Nephron progenitor cell (in vitro differentiated cells): ENCODE measurements around the gene BTBD3.

Experiments used
- DNase-seq: peaks from one replicate; pipeline ENCODE4 v3.0.0; 2021
- H3K27ac Mint-ChIP-seq: 2 replicates; pipeline ENCODE4 v1.8.0; 2021; ENCODE audit warnings: mild to moderate bottlenecking, moderate library complexity, mixed read lengths
- H3K27me3 Mint-ChIP-seq: 2 replicates; pipeline ENCODE4 v1.8.0; 2021; ENCODE audit warnings: mild to moderate bottlenecking, low read depth, mixed read lengths; ENCODE audit not compliant: poor library complexity
- H3K36me3 Mint-ChIP-seq: 2 replicates; pipeline ENCODE4 v1.8.0; 2021; ENCODE audit warnings: low read depth, mixed read lengths
- H3K4me1 Mint-ChIP-seq: 2 replicates; pipeline ENCODE4 v1.8.0; 2021; ENCODE audit warnings: mixed read lengths
- H3K4me3 Mint-ChIP-seq: 2 replicates; pipeline ENCODE4 v1.8.0; 2021; ENCODE audit warnings: mild to moderate bottlenecking, moderate library complexity, mixed read lengths
- H3K9me3 Mint-ChIP-seq: 2 replicates; pipeline ENCODE4 v1.8.0; 2021; ENCODE audit warnings: mild to moderate bottlenecking, moderate library complexity, mixed read lengths
- CTCF ChIP-seq: fragments of 200-600 bp; sonication (generic); IDR thresholded peaks from 2 replicates; pipeline ENCODE4 v1.5.0; 2021; ENCODE audit warnings: antibody characterized with exemption

Gene BTBD3

GRCh38 chr20:11891776-11892545 lies 25.7 kb upstream of the BTBD3 start:
- Mint-ChIP-seq H3K4me3 (peak overlapping the region; percentile 94), H3K9me3 (peaks cover 10% of the 10 kb centered on the region), H3K36me3 (peaks cover 25% of the 10 kb centered on the region), H3K27me3 (peaks cover 5% of the 10 kb centered on the region), H3K4me1 (peaks cover 57% of the 10 kb centered on the region), H3K27ac (peak overlapping the region; percentile 98)
- no peak for TF ChIP-seq CTCF
- peak; percentile 77 for DNase-seq

- peak overlapping the region; percentile 58 for H3K4me3 Mint-ChIP-seq
- TF ChIP-seq CTCF = no peak
- H3K36me3 Mint-ChIP-seq = peaks cover 38% of the 10 kb centered on the region
- no peak overlapping the region for H3K27ac Mint-ChIP-seq
- H3K4me1 Mint-ChIP-seq = peaks cover 71% of the 10 kb centered on the region
- peaks cover 10% of the 10 kb centered on the region for H3K9me3 Mint-ChIP-seq
- no peak for DNase-seq
- H3K27me3 Mint-ChIP-seq = peaks cover 9% of the 10 kb centered on the region
Observed at GRCh38 chr20:11894062-11894461, 23.6 kb upstream of the BTBD3 start.

GRCh38 chr20:11895861-11896387 lies 21.8 kb upstream of the BTBD3 start:
- peaks cover 68% of the 10 kb centered on the region for H3K4me1 Mint-ChIP-seq
- peak overlapping the region; percentile 57 for H3K4me3 Mint-ChIP-seq
- peak overlapping the region; percentile 89 for H3K27ac Mint-ChIP-seq
- peaks cover 5% of the 10 kb centered on the region for H3K27me3 Mint-ChIP-seq
- peaks cover 10% of the 10 kb centered on the region for H3K9me3 Mint-ChIP-seq
- no peak for TF ChIP-seq CTCF
- H3K36me3 Mint-ChIP-seq = peaks cover 54% of the 10 kb centered on the region
- DNase-seq = no peak

GRCh38 chr20:11901127-11901526 lies 16.6 kb upstream of the BTBD3 start:
- peaks cover 5% of the 10 kb centered on the region for H3K27me3 Mint-ChIP-seq
- no peak overlapping the region for H3K4me3 Mint-ChIP-seq
- peaks cover 14% of the 10 kb centered on the region for H3K9me3 Mint-ChIP-seq
- no peak for DNase-seq
- peaks cover 67% of the 10 kb centered on the region for H3K36me3 Mint-ChIP-seq
- TF ChIP-seq CTCF = no peak
- H3K4me1 Mint-ChIP-seq = peaks cover 36% of the 10 kb centered on the region
- no peak overlapping the region for H3K27ac Mint-ChIP-seq

GRCh38 chr20:11902285-11902697 lies 15.4 kb upstream of the BTBD3 start:
- DNase-seq = no peak
- Mint-ChIP-seq H3K4me3 (no peak overlapping the region), H3K9me3 (peaks cover 14% of the 10 kb centered on the region), H3K36me3 (peaks cover 65% of the 10 kb centered on the region), H3K27me3 (peaks cover 5% of the 10 kb centered on the region), H3K4me1 (peaks cover 25% of the 10 kb centered on the region), H3K27ac (no peak overlapping the region)
- TF ChIP-seq CTCF = no peak
